Ishikawa (cell line): ENCODE measurements around the gene FAM53B.

ENCODE experiments used
- CEBPB ChIP-seq: IDR thresholded peaks from 2 replicates; pipeline ENCODE4 v1.6.1; 2012
- CREB1 ChIP-seq: IDR thresholded peaks from 2 replicates; pipeline ENCODE4 v1.6.1; 2012; ENCODE audit warnings: low read depth
- EGR1 ChIP-seq: IDR thresholded peaks from 2 replicates; pipeline ENCODE4 v1.6.1; 2012
- EP300 ChIP-seq: IDR thresholded peaks from 2 replicates; pipeline ENCODE4 v1.6.1; 2012; ENCODE audit warnings: borderline replicate concordance
- FOXM1 ChIP-seq: IDR thresholded peaks from 2 replicates; pipeline ENCODE4 v1.6.1; 2012; ENCODE audit warnings: low read depth, borderline replicate concordance
- MAX ChIP-seq: IDR thresholded peaks from 2 replicates; pipeline ENCODE4 v1.6.1; 2012
- NFIC ChIP-seq: IDR thresholded peaks from 2 replicates; pipeline ENCODE4 v1.6.1; 2012
- RAD21 ChIP-seq: IDR thresholded peaks from 2 replicates; pipeline ENCODE4 v1.6.1; 2012; ENCODE audit warnings: low read depth
- REST ChIP-seq: IDR thresholded peaks from 2 replicates; pipeline ENCODE4 v1.6.1; 2012; ENCODE audit warnings: low read depth, mild to moderate bottlenecking
- TAF1 ChIP-seq: IDR thresholded peaks from 2 replicates; pipeline ENCODE4 v1.6.1; 2012; ENCODE audit warnings: low read depth, mild to moderate bottlenecking
- TCF12 ChIP-seq: IDR thresholded peaks from 2 replicates; pipeline ENCODE4 v1.6.1; 2012; ENCODE audit warnings: low read depth
- TEAD4 ChIP-seq: IDR thresholded peaks from 2 replicates; pipeline ENCODE4 v1.6.1; 2012
- YY1 ChIP-seq: IDR thresholded peaks from 2 replicates; pipeline ENCODE4 v1.6.1; 2012; ENCODE audit warnings: low read depth
- ZBTB7A ChIP-seq: IDR thresholded peaks from 2 replicates; pipeline ENCODE4 v1.6.1; 2012; ENCODE audit warnings: low read depth
- TF ChIP-seq, protein P1 (sequence below): IDR thresholded peaks from 2 replicates; pipeline ENCODE4 v1.6.1; 2012

The FAM53B gene

GRCh38 chr10:124685261-124685660, 58.9 kb downstream of the FAM53B start:
- TF ChIP-seq EGR1 (no peak), TEAD4 (no peak), NFIC (no peak), TAF1 (no peak), TCF12 (no peak), YY1 (no peak), MAX (no peak), FOXM1 (no peak), CREB1 (no peak)
- TF ChIP-seq, protein P1, sequence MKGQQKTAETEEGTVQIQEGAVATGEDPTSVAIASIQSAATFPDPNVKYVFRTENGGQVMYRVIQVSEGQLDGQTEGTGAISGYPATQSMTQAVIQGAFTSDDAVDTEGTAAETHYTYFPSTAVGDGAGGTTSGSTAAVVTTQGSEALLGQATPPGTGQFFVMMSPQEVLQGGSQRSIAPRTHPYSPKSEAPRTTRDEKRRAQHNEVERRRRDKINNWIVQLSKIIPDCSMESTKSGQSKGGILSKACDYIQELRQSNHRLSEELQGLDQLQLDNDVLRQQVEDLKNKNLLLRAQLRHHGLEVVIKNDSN: no peak

DNA sequence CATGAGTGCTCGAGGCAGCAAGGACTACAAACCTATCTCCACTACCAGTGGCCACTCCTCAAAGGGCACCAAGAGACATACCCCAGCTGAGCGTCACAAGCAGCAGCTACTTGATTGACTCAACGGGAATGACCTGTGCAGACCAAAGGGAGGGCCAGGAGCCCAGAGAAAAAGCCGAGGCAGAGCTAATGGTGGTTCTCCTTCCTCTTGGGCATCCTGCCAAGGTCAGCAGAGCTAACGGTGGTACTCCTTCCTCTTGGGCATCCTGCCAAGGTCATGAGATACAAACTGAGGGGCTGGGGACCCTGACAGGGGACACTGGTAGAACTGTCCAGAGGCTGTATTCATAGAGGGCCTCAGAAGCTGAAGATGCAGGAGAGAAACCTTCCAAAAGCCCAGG, 60.4 kb downstream of the FAM53B start:
- TF ChIP-seq TEAD4 (no peak), EGR1 (no peak), RAD21 (no peak), FOXM1 (no peak), NFIC (no peak), TAF1 (no peak), ZBTB7A (no peak), CEBPB (no peak), TCF12 (no peak), REST (no peak), EP300 (no peak), YY1 (no peak), CREB1 (no peak), MAX (no peak)
- TF ChIP-seq, protein P1: no peak

GRCh38 chr10:124681626-124682552, 62.3 kb downstream of the FAM53B start:
- TF ChIP-seq YY1: no peak
- no peak for TF ChIP-seq ZBTB7A
- no peak for TF ChIP-seq CREB1
- no peak for TF ChIP-seq TAF1
- TF ChIP-seq TEAD4: no peak
- TF ChIP-seq REST: no peak
- TF ChIP-seq TCF12: no peak
- no peak for TF ChIP-seq RAD21
- no peak for TF ChIP-seq NFIC
- no peak for TF ChIP-seq EGR1
- TF ChIP-seq FOXM1: no peak
- TF ChIP-seq MAX: no peak

- no peak for TF ChIP-seq YY1
- TF ChIP-seq REST: no peak
- TF ChIP-seq EGR1: no peak
- no peak for TF ChIP-seq CEBPB
- no peak for TF ChIP-seq FOXM1
- TF ChIP-seq RAD21: no peak
- TF ChIP-seq TCF12: no peak
- TF ChIP-seq CREB1: no peak
- TF ChIP-seq TEAD4: no peak
- TF ChIP-seq TAF1: no peak
- TF ChIP-seq, protein P1: no peak
- no peak for TF ChIP-seq ZBTB7A
- TF ChIP-seq NFIC: no peak
- no peak for TF ChIP-seq MAX
- TF ChIP-seq EP300: no peak
These were observed 63.1 kb downstream of the FAM53B start for GRCh38 chr10:124681091-124681490.
